SKM-1 treated with dmso at 0.1 percent for 144 hours (cell line): ENCODE measurements around the gene GPR160.
A peak's percentile ranks its signal among the peaks of the same experiment; 100 is the strongest.
"Not testable (repeated sequence)": the region's sequence is repeated elsewhere in the genome, so short reads cannot be mapped to it uniquely, and the experiment has no call there.

Experiments used
- DNase-seq: peaks from one replicate; lab custom pipeline; 2025; ENCODE audit not compliant: unreplicated experiment; lab: John Stamatoyannopoulos, UW

Gene GPR160

GRCh38 chr3:170037463-170038433 lies at the start of gene GPR160:
Gene GPR160, plus strand, starts transcription at chr3:170037995. Its CDS starts 45,978 bp downstream, at chr3:170083973.
- peak; percentile 80 for DNase-seq

GRCh38 chr3:169990431-169990830 lies 47.4 kb upstream of the GPR160 start:
- DNase-seq, result no peak

GRCh38 chr3:169992156-169992555 lies 45.6 kb upstream of the GPR160 start:
- DNase-seq, result no peak

- DNase-seq, result no peak
These were observed 45.0 kb upstream of the GPR160 start for GRCh38 chr3:169992781-169993180.

GRCh38 chr3:169993761-169994160 lies 44.0 kb upstream of the GPR160 start:
- no peak for DNase-seq

- no peak for DNase-seq
These were observed 41.7 kb upstream of the GPR160 start for GRCh38 chr3:169996063-169996462.

GRCh38 chr3:169998668-169999131 lies 39.1 kb upstream of the GPR160 start:
- peak; percentile 29 for DNase-seq

GRCh38 chr3:169999433-169999832 lies 38.4 kb upstream of the GPR160 start:
- DNase-seq, result no peak

GRCh38 chr3:170000051-170000450 lies 37.7 kb upstream of the GPR160 start:
- DNase-seq, result no peak

- DNase-seq, result no peak
These were observed 35.6 kb upstream of the GPR160 start for GRCh38 chr3:170002231-170002630.

GRCh38 chr3:170002879-170003278 lies 34.9 kb upstream of the GPR160 start:
- DNase-seq, result peak; percentile 51

- DNase-seq, result no peak
These were observed 33.9 kb upstream of the GPR160 start for GRCh38 chr3:170003881-170004356.

GRCh38 chr3:170007031-170007663 lies 30.6 kb upstream of the GPR160 start:
- peak; percentile 97 for DNase-seq

- no peak for DNase-seq
These were observed 27.3 kb upstream of the GPR160 start for GRCh38 chr3:170010498-170010897.

- DNase-seq, result no peak
These were observed 25.0 kb upstream of the GPR160 start for GRCh38 chr3:170012683-170013400.

- DNase-seq, result no peak
These were observed 21.7 kb upstream of the GPR160 start for GRCh38 chr3:170016057-170016456.

GRCh38 chr3:170019306-170019705 lies 18.5 kb upstream of the GPR160 start:
- not testable (repeated sequence) for DNase-seq

GRCh38 chr3:170021083-170021482 lies 16.7 kb upstream of the GPR160 start:
- no peak for DNase-seq

GRCh38 chr3:170022336-170022735 lies 15.5 kb upstream of the GPR160 start:
- no peak for DNase-seq

- DNase-seq, result no peak
These were observed 14.6 kb upstream of the GPR160 start for GRCh38 chr3:170023165-170023564.

- DNase-seq, result no peak
These were observed 13.2 kb upstream of the GPR160 start for GRCh38 chr3:170024581-170024980.
